Gastroesophageal sphincter (tissue), 3 donors: Measurements from ENCODE around the gene LRFN2.

ENCODE experiments used
- CTCF ChIP-seq, 4 experiments: fragments of 200-600 bp in 2 of 4; fragments of 450-650 bp in 2 of 4; sonication (generic) in 1 of 4; IDR thresholded peaks; one replicate each; pipeline ENCODE4 v1.5.1; 2017 to 2019; ENCODE audit warnings: antibody characterized with exemption in 4 of 4, mild to moderate bottlenecking in 2 of 4, moderate library complexity in 2 of 4
- EP300 ChIP-seq: sonication (generic); formaldehyde crosslinking; IDR thresholded peaks from one replicate; pipeline ENCODE4 v1.6.1; 2017; ENCODE audit warnings: antibody characterized with exemption, mild to moderate bottlenecking
- POLR2A ChIP-seq, 2 donors: fragments of 450-650 bp; IDR thresholded peaks; one replicate each; pipeline ENCODE4 v1.6.1; 2017; ENCODE audit warnings: antibody characterized with exemption in 2 of 2, mild to moderate bottlenecking in 2 of 2, moderate library complexity in 1 of 2
- POLR2AphosphoS5 ChIP-seq: sonication (generic); formaldehyde crosslinking; IDR thresholded peaks from one replicate; pipeline ENCODE4 v1.6.1; 2017; ENCODE audit warnings: antibody characterized with exemption

- TF ChIP-seq CTCF (IDR thresholded peaks at IDR 0.05), result no peak
- no peak for TF ChIP-seq EP300
- no peak for TF ChIP-seq POLR2A (IDR thresholded peaks at IDR 0.05)
- no peak for TF ChIP-seq POLR2AphosphoS5
These were observed 107.5 kb downstream of the LRFN2 start for GRCh38 chr6:40479706-40480105.
